GM18867 (cell line): ENCODE results near the gene CHRNA5.
"Not testable (repeated sequence)": the region's sequence is repeated elsewhere in the genome, so short reads cannot be mapped to it uniquely, and the experiment has no call there.

Source experiments
- ATAC-seq: cut with Tn5 transposase; IDR thresholded peaks from one replicate; pipeline ENCODE4 v1.9.1; 2021; ENCODE audit warnings: mild to moderate bottlenecking, moderate library complexity; ENCODE audit not compliant: unreplicated experiment

Gene CHRNA5

DNA sequence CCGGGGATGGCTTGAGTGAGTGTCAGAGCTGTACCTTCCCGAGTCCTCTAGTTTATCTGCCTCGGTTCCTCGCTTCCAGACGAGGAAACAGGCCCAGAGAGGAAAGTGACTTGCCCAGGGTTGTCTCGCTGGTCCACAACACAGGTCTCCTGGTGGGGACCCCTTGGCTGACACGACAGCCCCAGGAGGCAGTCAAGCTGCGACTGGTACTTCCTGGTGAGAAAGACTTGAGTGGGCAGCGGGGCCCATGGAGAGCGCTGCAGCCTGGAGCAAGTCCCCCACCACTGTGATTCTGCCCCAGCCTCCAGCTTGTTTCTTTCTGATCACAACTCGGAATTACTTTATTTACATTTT lies 600 bp upstream of the CHRNA5 start:
- ATAC-seq = peak; percentile 4

DNA sequence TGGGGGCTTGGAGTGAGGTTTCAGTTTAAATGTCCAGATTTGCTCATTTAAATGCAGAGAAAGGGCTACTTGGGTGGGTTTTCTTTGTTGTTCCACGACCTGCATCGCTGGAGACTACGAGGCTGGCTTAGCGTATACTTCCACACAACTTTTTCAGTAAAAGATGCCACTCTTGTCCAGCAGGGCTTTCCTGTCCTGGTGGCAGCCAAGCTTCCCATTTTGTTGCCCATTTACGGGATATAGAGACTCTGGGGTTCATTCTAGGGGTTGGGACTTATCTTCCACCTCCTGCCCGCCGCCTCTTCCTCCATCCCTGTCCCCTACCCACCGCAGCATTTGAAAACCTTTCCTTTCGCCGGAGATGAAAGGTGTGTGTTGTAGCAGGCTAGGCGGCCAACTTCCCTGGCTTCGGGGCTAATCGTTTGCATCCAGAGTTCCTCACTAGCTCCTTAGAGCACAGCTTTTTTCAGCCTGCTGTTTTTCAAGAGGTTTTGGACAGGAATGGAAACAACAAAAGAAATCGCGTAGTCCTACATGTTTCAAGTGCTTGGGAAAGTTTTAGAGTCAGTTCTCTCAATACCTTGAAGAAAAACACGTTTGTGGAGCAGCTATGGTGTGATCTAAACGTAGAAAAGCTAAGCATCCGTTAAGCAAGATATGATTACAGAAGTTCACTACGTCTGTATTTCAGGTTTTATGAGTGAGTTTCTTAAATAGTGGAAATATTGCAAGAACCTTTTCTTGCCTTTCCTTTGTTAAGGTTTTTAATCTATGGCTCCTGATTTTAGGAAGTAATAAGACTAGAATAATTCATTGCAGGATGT lies 843 bp downstream of the CHRNA5 start:
- ATAC-seq = peak; percentile 15

DNA sequence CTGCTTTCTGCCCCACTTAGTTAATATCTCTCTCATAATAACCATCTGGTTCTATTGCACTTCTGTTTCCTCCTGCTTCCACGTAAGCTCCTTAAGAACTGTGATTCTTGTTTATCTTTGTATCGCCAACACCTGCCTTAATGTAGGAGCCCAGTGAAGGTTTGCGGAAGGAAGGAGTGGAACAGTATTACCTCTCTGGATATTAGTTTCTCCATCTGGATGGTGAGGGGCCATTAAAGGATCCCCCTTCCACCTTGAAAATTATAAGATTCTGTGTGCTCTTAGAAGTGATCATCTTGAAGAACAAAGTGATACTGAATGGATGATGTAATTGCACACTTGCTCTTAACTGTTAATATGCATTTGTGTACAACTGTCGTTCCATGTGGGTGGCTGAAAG lies 2.2 kb downstream of the CHRNA5 start:
- no peak for ATAC-seq

- ATAC-seq = no peak
These were observed 5.4 kb downstream of the CHRNA5 start for GRCh38 chr15:78570710-78571109.

GRCh38 chr15:78571382-78571781 lies 6.1 kb downstream of the CHRNA5 start:
- no peak for ATAC-seq

GRCh38 chr15:78573416-78573815 lies 8.1 kb downstream of the CHRNA5 start:
- ATAC-seq = no peak

GRCh38 chr15:78574944-78575343 lies 9.6 kb downstream of the CHRNA5 start:
- ATAC-seq = no peak

- no peak for ATAC-seq
These were observed 32.3 kb downstream of the CHRNA5 start for GRCh38 chr15:78597583-78597982.

DNA sequence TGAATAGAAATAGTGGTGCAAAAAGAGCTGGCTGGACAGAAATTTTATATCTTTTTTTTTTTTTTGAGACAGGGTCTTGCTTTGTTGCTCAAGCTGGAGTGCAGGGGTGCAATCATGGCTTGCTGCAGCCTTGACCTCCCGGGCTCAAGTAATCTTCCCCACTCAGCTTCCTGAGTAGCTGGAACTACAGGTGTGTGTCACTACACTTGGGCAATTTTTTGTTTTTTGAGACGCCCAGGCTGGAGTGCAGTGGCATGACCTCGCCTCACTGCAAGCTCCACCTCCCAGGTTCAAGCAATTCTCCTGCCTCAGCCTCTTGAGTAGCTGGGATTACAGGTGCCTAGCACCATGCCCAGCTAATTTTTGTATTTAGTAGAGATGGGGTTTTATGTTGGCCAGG lies 33.0 kb downstream of the CHRNA5 start:
- no peak for ATAC-seq

DNA sequence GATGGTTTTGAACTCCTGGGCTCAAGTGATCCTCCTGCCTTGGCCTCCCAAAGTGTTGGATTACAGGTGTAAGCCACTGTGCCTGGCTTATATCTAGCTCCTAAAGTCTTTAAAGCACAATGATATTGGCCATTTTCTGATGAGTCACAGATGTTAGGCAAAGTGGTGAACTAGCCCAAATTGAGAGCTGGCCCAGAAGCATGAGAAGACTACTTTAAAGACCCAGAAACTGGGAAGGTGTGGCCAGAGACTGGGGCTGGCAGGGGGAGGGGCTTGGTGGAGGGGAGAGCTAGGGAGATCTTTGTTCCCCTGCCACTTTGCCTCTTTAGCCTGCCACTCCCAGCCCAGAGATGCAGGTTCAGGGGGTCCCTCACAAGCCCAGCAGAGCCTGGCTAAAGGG lies 33.9 kb downstream of the CHRNA5 start:
- ATAC-seq = no peak

DNA sequence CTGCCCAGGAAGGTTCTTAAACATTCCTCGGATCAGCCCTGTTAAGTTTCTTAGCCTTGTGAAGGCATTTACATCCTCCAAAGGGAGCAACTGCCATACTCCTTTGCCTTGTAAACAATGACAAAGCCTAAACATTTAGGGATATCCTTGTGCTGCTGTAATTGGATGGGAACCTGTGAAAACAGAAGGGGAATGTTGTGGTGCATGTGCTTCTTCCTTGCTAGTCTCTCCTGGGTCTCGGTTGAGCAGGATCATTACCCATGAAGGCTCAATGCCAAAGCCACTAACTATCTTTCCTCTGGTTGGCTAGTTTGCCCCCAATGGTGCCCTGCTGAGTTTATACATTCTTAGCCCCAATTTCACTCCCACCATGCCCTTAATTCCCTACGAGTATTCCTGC lies 38.1 kb downstream of the CHRNA5 start:
- no peak for ATAC-seq

DNA sequence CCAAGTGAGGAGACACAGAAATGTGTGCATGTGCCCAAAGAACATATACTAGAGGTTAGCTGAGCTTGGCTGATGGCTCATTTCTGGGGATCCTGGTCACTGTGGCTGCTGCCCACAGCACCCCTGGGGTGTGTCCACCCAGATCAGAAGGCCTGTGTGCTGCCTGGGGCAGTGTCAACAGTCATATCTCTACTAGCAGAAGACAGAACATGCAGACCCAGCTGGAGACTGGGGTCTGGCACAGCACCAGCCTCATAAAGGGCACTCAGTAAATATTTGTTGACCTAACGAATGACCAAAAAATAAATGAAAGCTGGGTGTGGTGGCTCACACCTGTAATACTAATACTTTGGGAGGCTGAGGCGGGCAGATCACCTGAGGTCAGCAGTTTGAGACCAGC lies 39.1 kb downstream of the CHRNA5 start:
- ATAC-seq = no peak

- ATAC-seq = no peak
These were observed 39.9 kb downstream of the CHRNA5 start for GRCh38 chr15:78605201-78605600.

DNA sequence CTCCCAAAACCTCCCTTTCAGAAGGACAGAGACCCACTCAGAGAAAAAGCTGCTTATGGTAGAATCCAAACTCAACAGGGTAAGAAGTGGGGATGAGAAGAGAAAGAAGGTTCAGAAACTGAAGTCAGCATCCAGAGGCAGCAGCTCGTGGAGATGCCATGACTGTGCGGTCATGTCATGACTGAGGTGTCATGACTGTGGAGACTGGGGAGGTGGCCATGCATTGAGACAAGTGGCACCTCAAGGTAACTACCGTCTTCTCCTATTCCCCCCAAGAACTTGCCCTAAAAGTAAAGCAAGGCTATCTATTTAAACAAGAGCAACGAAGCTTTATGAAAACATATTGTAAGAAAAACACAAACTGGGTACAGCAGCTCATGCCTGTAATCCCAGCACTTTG lies 40.4 kb downstream of the CHRNA5 start:
- no peak for ATAC-seq

DNA sequence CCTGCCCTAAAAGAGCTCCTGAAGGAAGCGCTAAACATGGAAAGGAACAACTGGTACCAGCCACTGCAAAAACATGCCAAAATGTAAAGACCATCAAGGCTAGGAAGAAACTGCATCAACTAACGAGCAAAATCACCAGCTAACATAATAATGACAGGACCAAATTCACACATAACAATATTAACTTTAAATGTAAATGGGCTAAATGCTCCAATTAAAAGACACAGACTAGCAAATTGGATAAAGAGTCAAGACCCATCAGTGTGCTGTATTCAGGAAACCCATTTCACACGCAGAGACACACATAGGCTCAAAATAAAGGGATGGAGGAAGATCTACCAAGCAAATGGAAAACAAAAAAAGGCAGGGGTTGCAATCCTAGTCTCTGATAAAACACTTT lies 44.2 kb downstream of the CHRNA5 start:
- not testable (repeated sequence) for ATAC-seq

GRCh38 chr15:78614021-78614420 lies 48.7 kb downstream of the CHRNA5 start:
- ATAC-seq = no peak

GRCh38 chr15:78615151-78615589 lies 49.9 kb downstream of the CHRNA5 start:
- ATAC-seq = no peak

DNA sequence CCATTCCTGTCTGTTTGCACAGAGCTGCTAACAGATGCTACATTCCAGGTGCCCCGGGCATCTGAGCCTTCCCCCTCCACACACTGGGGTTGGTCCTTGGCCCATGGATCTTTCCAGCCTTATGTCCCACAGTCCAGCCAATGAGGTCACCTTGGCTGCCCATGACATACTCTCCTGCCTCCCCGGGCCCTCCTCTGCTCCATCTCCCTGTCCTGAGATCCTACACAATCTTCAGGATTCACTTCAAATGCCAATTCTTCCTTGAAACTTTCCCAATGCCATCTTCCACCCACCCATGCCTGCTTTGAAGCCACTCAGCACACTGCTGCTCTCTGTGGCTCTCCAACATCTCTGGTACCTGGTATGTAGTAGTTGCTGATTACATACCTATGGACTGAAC lies 51.2 kb downstream of the CHRNA5 start:
- no peak for ATAC-seq

- ATAC-seq = no peak
These were observed 51.8 kb downstream of the CHRNA5 start for GRCh38 chr15:78617076-78617475.

- ATAC-seq = no peak
These were observed 52.2 kb downstream of the CHRNA5 start for GRCh38 chr15:78617516-78617915.

DNA sequence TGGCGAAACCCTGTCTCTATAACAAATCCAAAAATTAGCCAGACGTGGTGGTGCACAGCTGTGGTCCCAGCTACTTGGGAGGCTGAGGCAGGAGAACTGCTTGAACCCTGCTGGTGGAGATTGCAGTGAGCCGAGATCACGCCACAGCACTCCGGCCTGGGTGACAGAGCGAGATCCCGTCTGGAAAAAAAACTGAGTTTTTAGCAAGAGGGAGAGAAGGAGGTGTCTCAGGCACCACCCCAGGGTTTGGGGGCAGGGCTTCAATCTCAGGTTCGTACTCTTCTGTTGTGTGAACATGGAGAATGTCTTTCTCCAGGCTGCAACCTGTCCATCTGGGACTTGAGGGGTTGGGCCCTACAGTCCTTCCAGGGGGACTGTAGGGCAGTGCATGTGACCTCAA lies 52.7 kb downstream of the CHRNA5 start:
- no peak for ATAC-seq

GRCh38 chr15:78618490-78618934 lies 53.2 kb downstream of the CHRNA5 start:
- ATAC-seq = no peak
